ENCODE results near the gene CBLN1. TPM values are rescaled to one million over a fixed set of nuclear protein-coding genes. Genes with fewer than 3 reads are reported as not detected.

Gene CBLN1
- total and polyA plus RNA-seq, 4 donors = 0.14 to 0.55 (median 0.33) TPM; not detected in 1

- Histone ChIP-seq H3K9ac (ENCODE audit: low read depth in 1 of 2, low read length in 2 of 2) (no peak overlapping the region), H3K27ac (ENCODE audit: low read depth in 1 of 2, low read length in 2 of 2) (no peak overlapping the region), H3K4me3 (ENCODE audit: low read depth in 1 of 3, low read length in 3 of 3) (no peak overlapping the region), H3K36me3 (ENCODE audit: control insufficient read depth in 4 of 4, insufficient read depth in 3 of 4, low read depth in 1 of 4, low read length in 3 of 4) (no peaks in the 10 kb centered on the region), H3K27me3 (ENCODE audit: control insufficient read depth in 4 of 4, insufficient read depth in 4 of 4, low read length in 3 of 4) (peaks cover 3 to 6% (median 5%) of the 10 kb centered on the region in 4 donors), H3K4me1 (ENCODE audit: control insufficient read depth in 4 of 4, insufficient read depth in 4 of 4, low read length in 3 of 4) (peaks cover 6 to 10% (median 8%) of the 10 kb centered on the region in 4 donors), H3K9me3 (ENCODE audit: control insufficient read depth in 4 of 4, low read length in 3 of 4) (no peaks in the 10 kb centered on the region)
- TF ChIP-seq CTCF (IDR thresholded peaks at IDR 0.05; ENCODE audit: low read depth, low read length, missing input control) = no peak
- no peak for TF ChIP-seq HNF4G (IDR thresholded peaks at IDR 0.05)
- TF ChIP-seq MAX (IDR thresholded peaks at IDR 0.05) = no peak
- DNase-seq (ENCODE audit: low spot score) = no peak
- 48% methylated on average over 3 of the region's 3 CpGs for WGBS
Measured at GRCh38 chr16:49287572-49287971, 5.9 kb upstream of the CBLN1 start.

DNA sequence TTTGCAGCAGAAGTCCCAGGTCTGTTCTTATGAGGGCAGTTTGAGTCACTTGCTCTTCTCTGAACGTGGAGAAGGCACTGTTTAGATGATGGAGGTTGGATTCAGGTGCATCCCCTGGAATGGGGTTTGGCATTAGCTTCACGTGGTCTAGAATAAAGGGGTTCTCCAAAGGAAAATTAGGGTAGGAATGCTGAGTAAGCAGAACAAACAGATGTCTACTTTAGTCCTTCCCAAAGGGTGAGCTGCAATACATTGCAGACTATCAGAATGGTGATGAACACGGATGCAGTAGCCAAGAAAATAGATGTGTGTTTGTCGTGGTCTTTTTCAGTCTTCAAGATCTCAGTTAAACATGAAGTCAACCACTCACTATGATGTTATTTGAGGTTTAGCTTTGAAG, 3.3 kb upstream of the CBLN1 start:
- no peaks in the 10 kb centered on the region for H3K9me3 ChIP-seq (ENCODE audit: control insufficient read depth in 4 of 4, low read length in 3 of 4)
- H3K27me3 ChIP-seq (ENCODE audit: control insufficient read depth in 4 of 4, insufficient read depth in 4 of 4, low read length in 3 of 4) = peaks cover 3 to 13% (median 9%) of the 10 kb centered on the region in 4 donors
- 49% methylated on average over 4 of the region's 4 CpGs for WGBS
- no peak overlapping the region for H3K27ac ChIP-seq (ENCODE audit: low read depth in 1 of 2, low read length in 2 of 2)
- TF ChIP-seq RAD21 (IDR thresholded peaks at IDR 0.05) (no peak), JUND (IDR thresholded peaks at IDR 0.05) (no peak), CTCF (IDR thresholded peaks at IDR 0.05; ENCODE audit: low read depth, low read length, missing input control) (no peak), HNF4A (conservative IDR thresholded peaks at IDR 0.05) (no peak), EGR1 (IDR thresholded peaks at IDR 0.05; ENCODE audit: low read depth in 2 of 2) (no peak), FOXA2 (IDR thresholded peaks at IDR 0.05) (no peak), SP1 (IDR thresholded peaks at IDR 0.05) (no peak), GABPA (IDR thresholded peaks at IDR 0.05 in 1 of 2, conservative IDR thresholded peaks at IDR 0.05 in 1 of 2) (no peak), TAF1 (conservative IDR thresholded peaks at IDR 0.05) (no peak), HNF4G (IDR thresholded peaks at IDR 0.05) (no peak), YY1 (IDR thresholded peaks at IDR 0.05) (no peak)
- TF ChIP-seq, protein P1, sequence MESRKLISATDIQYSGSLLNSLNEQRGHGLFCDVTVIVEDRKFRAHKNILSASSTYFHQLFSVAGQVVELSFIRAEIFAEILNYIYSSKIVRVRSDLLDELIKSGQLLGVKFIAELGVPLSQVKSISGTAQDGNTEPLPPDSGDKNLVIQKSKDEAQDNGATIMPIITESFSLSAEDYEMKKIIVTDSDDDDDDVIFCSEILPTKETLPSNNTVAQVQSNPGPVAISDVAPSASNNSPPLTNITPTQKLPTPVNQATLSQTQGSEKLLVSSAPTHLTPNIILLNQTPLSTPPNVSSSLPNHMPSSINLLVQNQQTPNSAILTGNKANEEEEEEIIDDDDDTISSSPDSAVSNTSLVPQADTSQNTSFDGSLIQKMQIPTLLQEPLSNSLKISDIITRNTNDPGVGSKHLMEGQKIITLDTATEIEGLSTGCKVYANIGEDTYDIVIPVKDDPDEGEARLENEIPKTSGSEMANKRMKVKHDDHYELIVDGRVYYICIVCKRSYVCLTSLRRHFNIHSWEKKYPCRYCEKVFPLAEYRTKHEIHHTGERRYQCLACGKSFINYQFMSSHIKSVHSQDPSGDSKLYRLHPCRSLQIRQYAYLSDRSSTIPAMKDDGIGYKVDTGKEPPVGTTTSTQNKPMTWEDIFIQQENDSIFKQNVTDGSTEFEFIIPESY (IDR thresholded peaks at IDR 0.05) = no peak
- TF ChIP-seq, protein P2, sequence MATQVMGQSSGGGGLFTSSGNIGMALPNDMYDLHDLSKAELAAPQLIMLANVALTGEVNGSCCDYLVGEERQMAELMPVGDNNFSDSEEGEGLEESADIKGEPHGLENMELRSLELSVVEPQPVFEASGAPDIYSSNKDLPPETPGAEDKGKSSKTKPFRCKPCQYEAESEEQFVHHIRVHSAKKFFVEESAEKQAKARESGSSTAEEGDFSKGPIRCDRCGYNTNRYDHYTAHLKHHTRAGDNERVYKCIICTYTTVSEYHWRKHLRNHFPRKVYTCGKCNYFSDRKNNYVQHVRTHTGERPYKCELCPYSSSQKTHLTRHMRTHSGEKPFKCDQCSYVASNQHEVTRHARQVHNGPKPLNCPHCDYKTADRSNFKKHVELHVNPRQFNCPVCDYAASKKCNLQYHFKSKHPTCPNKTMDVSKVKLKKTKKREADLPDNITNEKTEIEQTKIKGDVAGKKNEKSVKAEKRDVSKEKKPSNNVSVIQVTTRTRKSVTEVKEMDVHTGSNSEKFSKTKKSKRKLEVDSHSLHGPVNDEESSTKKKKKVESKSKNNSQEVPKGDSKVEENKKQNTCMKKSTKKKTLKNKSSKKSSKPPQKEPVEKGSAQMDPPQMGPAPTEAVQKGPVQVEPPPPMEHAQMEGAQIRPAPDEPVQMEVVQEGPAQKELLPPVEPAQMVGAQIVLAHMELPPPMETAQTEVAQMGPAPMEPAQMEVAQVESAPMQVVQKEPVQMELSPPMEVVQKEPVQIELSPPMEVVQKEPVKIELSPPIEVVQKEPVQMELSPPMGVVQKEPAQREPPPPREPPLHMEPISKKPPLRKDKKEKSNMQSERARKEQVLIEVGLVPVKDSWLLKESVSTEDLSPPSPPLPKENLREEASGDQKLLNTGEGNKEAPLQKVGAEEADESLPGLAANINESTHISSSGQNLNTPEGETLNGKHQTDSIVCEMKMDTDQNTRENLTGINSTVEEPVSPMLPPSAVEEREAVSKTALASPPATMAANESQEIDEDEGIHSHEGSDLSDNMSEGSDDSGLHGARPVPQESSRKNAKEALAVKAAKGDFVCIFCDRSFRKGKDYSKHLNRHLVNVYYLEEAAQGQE (IDR thresholded peaks at IDR 0.05) = no peak
- DNase-seq (ENCODE audit: low spot score) = no peak
- no peak overlapping the region for H3K9ac ChIP-seq (ENCODE audit: low read depth in 1 of 2, low read length in 2 of 2)
- H3K36me3 ChIP-seq (ENCODE audit: control insufficient read depth in 4 of 4, insufficient read depth in 3 of 4, low read depth in 1 of 4, low read length in 3 of 4) = no peaks in the 10 kb centered on the region
- peaks cover 13 to 21% (median 19%) of the 10 kb centered on the region in 4 donors for H3K4me1 ChIP-seq (ENCODE audit: control insufficient read depth in 4 of 4, insufficient read depth in 4 of 4, low read length in 3 of 4)
- H3K4me3 ChIP-seq (ENCODE audit: low read depth in 1 of 3, low read length in 3 of 3) = no peak overlapping the region

Data from liver (tissue), 9 donors.